Chondrocyte (in vitro differentiated cells): Measurements from ENCODE around the gene FGF22. TPM values are rescaled to one million over a fixed set of nuclear protein-coding genes. Genes with fewer than 3 reads are reported as not detected.
"Not testable (repeated sequence)": the region's sequence is repeated elsewhere in the genome, so short reads cannot be mapped to it uniquely, and the experiment has no call there.

Experiments
- DNase-seq: peaks from one replicate; pipeline ENCODE4 v3.0.0; 2021; ENCODE audit warnings: mixed read lengths, low spot score
- H3K27ac Mint-ChIP-seq: one replicate; pipeline ENCODE4 v1.8.0; 2021; ENCODE audit warnings: mild to moderate bottlenecking, moderate library complexity, mixed read lengths; ENCODE audit not compliant: unreplicated experiment
- H3K27me3 Mint-ChIP-seq: 2 replicates; pipeline ENCODE4 v1.8.0; 2021; ENCODE audit warnings: low read depth, mixed read lengths
- H3K36me3 Mint-ChIP-seq: 2 replicates; pipeline ENCODE4 v1.8.0; 2021; ENCODE audit warnings: low read depth, mixed read lengths
- H3K4me1 Mint-ChIP-seq: 2 replicates; pipeline ENCODE4 v1.8.0; 2021; ENCODE audit warnings: low read depth, mild to moderate bottlenecking, mixed read lengths
- H3K4me3 Mint-ChIP-seq: one replicate; pipeline ENCODE4 v1.8.0; 2021; ENCODE audit warnings: mild to moderate bottlenecking, moderate library complexity, mixed read lengths; ENCODE audit not compliant: unreplicated experiment
- H3K9me3 Mint-ChIP-seq: 2 replicates; pipeline ENCODE4 v1.8.0; 2021; ENCODE audit warnings: low read depth, mixed read lengths
- CTCF ChIP-seq: fragments of 200-600 bp; sonication (generic); IDR thresholded peaks from 2 replicates; pipeline ENCODE4 v1.5.0; 2021; ENCODE audit warnings: antibody characterized with exemption, mild to moderate bottlenecking, moderate library complexity
- total RNA-seq: library from RNA; stranded (reverse); gene quantifications from 3 replicates; pipeline ENCODE4 v1.2.1, GENCODE V29; 2021

Gene FGF22
- total RNA-seq, 1 donor from 2014 or later: not detected

- H3K27me3 Mint-ChIP-seq: no peaks in the 10 kb centered on the region
- H3K27ac Mint-ChIP-seq: no peak overlapping the region
- H3K4me1 Mint-ChIP-seq: peaks cover 29% of the 10 kb centered on the region
These were observed 11.5 kb upstream of the FGF22 start for GRCh38 chr19:628168-628567.

GRCh38 chr19:629515-629914 lies 10.2 kb upstream of the FGF22 start:
- H3K27ac Mint-ChIP-seq, H3K27me3 Mint-ChIP-seq, H3K9me3 Mint-ChIP-seq, H3K4me3 Mint-ChIP-seq: not testable (repeated sequence)
- peaks cover 13% of the 10 kb centered on the region for H3K36me3 Mint-ChIP-seq
- peak; percentile 87 for DNase-seq
- H3K4me1 Mint-ChIP-seq: peaks cover 27% of the 10 kb centered on the region

More at GRCh38 chr19:628168-628567, 11.5 kb upstream of the FGF22 start:
- H3K36me3 Mint-ChIP-seq: peaks cover 13% of the 10 kb centered on the region
- H3K9me3 Mint-ChIP-seq: no peaks in the 10 kb centered on the region
- peak; percentile 71 for TF ChIP-seq CTCF
- no peak overlapping the region for H3K4me3 Mint-ChIP-seq
- DNase-seq: no peak

- TF ChIP-seq CTCF: no peak
- peak; percentile 86 for DNase-seq
- no peaks in the 10 kb centered on the region for H3K27me3 Mint-ChIP-seq
- no peaks in the 10 kb centered on the region for H3K9me3 Mint-ChIP-seq
- H3K4me1 Mint-ChIP-seq: peaks cover 27% of the 10 kb centered on the region
- H3K4me3 Mint-ChIP-seq: no peak overlapping the region
- H3K36me3 Mint-ChIP-seq: peaks cover 13% of the 10 kb centered on the region
- no peak overlapping the region for H3K27ac Mint-ChIP-seq
These were observed 9.5 kb upstream of the FGF22 start for GRCh38 chr19:629961-630714.

- Mint-ChIP-seq H3K36me3 (peaks cover 11% of the 10 kb centered on the region), H3K27me3 (no peaks in the 10 kb centered on the region), H3K4me3 (peak overlapping the region; percentile 98), H3K9me3 (no peaks in the 10 kb centered on the region), H3K4me1 (peaks cover 22% of the 10 kb centered on the region), H3K27ac (peak overlapping the region; percentile 79)
- DNase-seq: no peak
- no peak for TF ChIP-seq CTCF
These were observed 7.1 kb upstream of the FGF22 start for GRCh38 chr19:632579-633067.

- no peak for DNase-seq
- Mint-ChIP-seq H3K36me3 (peaks cover 11% of the 10 kb centered on the region), H3K4me1 (peaks cover 22% of the 10 kb centered on the region), H3K4me3 (peak within 1 kb of the TSS; percentile 98), H3K27me3 (no peaks in the 10 kb centered on the region), H3K9me3 (no peaks in the 10 kb centered on the region), H3K27ac (peak within 1 kb of the TSS; percentile 96)
- TF ChIP-seq CTCF: no peak
These were observed 6.5 kb upstream of the FGF22 start, which contains the start of gene POLRMT for GRCh38 chr19:633068-633785. Gene POLRMT (minus strand): TSS chr19:633537. CDS start chr19:633512, 25 bp downstream.
